Muscle layer of duodenum (tissue), 2 donors: Measurements from ENCODE around the gene SLC9C2.
"Not testable (repeated sequence)": the region's sequence is repeated elsewhere in the genome, so short reads cannot be mapped to it uniquely, and the experiment has no call there.

Source experiments
- H3K27ac ChIP-seq: one replicate; pipeline ENCODE4 v1.7.0; 2013; ENCODE audit warnings: mild to moderate bottlenecking, low read length
- H3K27me3 ChIP-seq: one replicate; pipeline ENCODE4 v1.7.0; 2013; ENCODE audit warnings: low read depth, mild to moderate bottlenecking, control low read depth, low read length
- H3K36me3 ChIP-seq, 2 donors: one replicate each; pipeline ENCODE4 v1.7.0; 2013; ENCODE audit warnings: low read length in 2 of 2, control low read depth in 1 of 2, mild to moderate bottlenecking in 1 of 2; ENCODE audit not compliant: insufficient read depth in 2 of 2, control insufficient read depth in 1 of 2
- H3K4me1 ChIP-seq, 2 donors: one replicate each; pipeline ENCODE4 v1.7.0; 2013; ENCODE audit warnings: low read length in 2 of 2, mild to moderate bottlenecking in 2 of 2, control low read depth in 1 of 2, moderate library complexity in 1 of 2; ENCODE audit not compliant: insufficient read depth in 2 of 2, control insufficient read depth in 1 of 2
- H3K4me3 ChIP-seq, 2 donors: one replicate each; pipeline ENCODE4 v1.7.0; 2013; ENCODE audit warnings: low read length in 2 of 2, low read depth in 1 of 2, mild to moderate bottlenecking in 1 of 2
- H3K9me3 ChIP-seq, 2 donors: one replicate each; pipeline ENCODE4 v1.7.0; 2013; ENCODE audit warnings: low read length in 2 of 2, control low read depth in 1 of 2, mild to moderate bottlenecking in 1 of 2; ENCODE audit not compliant: control insufficient read depth in 1 of 2
- donor health status: healthy.

Gene SLC9C2

GRCh38 chr1:173478094-173478674 lies 124.7 kb downstream of the SLC9C2 start:
- H3K27me3 ChIP-seq, result no peaks in the 10 kb centered on the region
- peak overlapping the region; percentile 88 for H3K27ac ChIP-seq
- H3K4me3 ChIP-seq, result peak overlapping the region; percentile 83 to 85
- peaks cover 22 to 24% of the 10 kb centered on the region in 2 donors for H3K36me3 ChIP-seq
- no peaks in the 10 kb centered on the region for H3K9me3 ChIP-seq
- H3K4me1 ChIP-seq, result peaks cover 32 to 47% of the 10 kb centered on the region in 2 donors

- Histone ChIP-seq H3K36me3 (peaks cover 16 to 17% of the 10 kb centered on the region in 2 donors), H3K4me1 (peaks cover 32 to 47% of the 10 kb centered on the region in 2 donors), H3K4me3 (peak within 1 kb of the TSS; percentile 83 to 85), H3K9me3 (no peaks in the 10 kb centered on the region), H3K27ac (peak within 1 kb of the TSS; percentile 88), H3K27me3 (no peaks in the 10 kb centered on the region)
These were observed 125.4 kb downstream of the SLC9C2 start, which contains the start of gene PRDX6 for GRCh38 chr1:173477286-173478093. TSS of gene PRDX6 (plus strand) at chr1:173477335. CDS start at chr1:173477398, 63 bp downstream.

GRCh38 chr1:173476665-173477285 lies 126.1 kb downstream of the SLC9C2 start:
- H3K4me1 ChIP-seq, result peaks cover 32 to 47% of the 10 kb centered on the region in 2 donors
- peaks cover 9 to 10% of the 10 kb centered on the region in 2 donors for H3K36me3 ChIP-seq
- peak overlapping the region; percentile 79 for H3K27ac ChIP-seq
- H3K9me3 ChIP-seq, result no peaks in the 10 kb centered on the region
- peak overlapping the region; percentile 78 to 85 for H3K4me3 ChIP-seq
- H3K27me3 ChIP-seq, result no peaks in the 10 kb centered on the region

- Histone ChIP-seq H3K4me3 (peak overlapping the region; percentile 75 to 78), H3K4me1 (peaks cover 32 to 47% of the 10 kb centered on the region in 2 donors), H3K27me3 (no peaks in the 10 kb centered on the region), H3K9me3 (no peaks in the 10 kb centered on the region), H3K36me3 (peaks cover 5 to 6% of the 10 kb centered on the region in 2 donors), H3K27ac (peak overlapping the region; percentile 79)
These were observed 126.6 kb downstream of the SLC9C2 start for GRCh38 chr1:173476197-173476664.

- peaks cover 0 to under 1% of the 10 kb centered on the region in 2 donors for H3K36me3 ChIP-seq
- H3K9me3 ChIP-seq, result no peaks in the 10 kb centered on the region
- peak overlapping the region; percentile 79 for H3K27ac ChIP-seq
- H3K4me3 ChIP-seq, result peak overlapping the region; percentile 75 to 78
- H3K4me1 ChIP-seq, result peaks cover 32 to 45% of the 10 kb centered on the region in 2 donors
- no peaks in the 10 kb centered on the region for H3K27me3 ChIP-seq
These were observed 127.2 kb downstream of the SLC9C2 start for GRCh38 chr1:173475564-173476196.

- not testable (repeated sequence) for H3K9me3 ChIP-seq, H3K27ac ChIP-seq, H3K36me3 ChIP-seq, H3K27me3 ChIP-seq
- peaks cover 27 to 38% of the 10 kb centered on the region in 2 donors for H3K4me1 ChIP-seq
- peak overlapping the region in 1 of 2 donors; percentile 22 for H3K4me3 ChIP-seq
These were observed 128.0 kb downstream of the SLC9C2 start for GRCh38 chr1:173474780-173475421.

- no peaks in the 10 kb centered on the region for H3K36me3 ChIP-seq
- no peaks in the 10 kb centered on the region for H3K27me3 ChIP-seq
- no peak overlapping the region for H3K4me3 ChIP-seq
- H3K4me1 ChIP-seq, result peaks cover 21 to 31% of the 10 kb centered on the region in 2 donors
- H3K27ac ChIP-seq, result no peak overlapping the region
- no peaks in the 10 kb centered on the region for H3K9me3 ChIP-seq
These were observed 128.6 kb downstream of the SLC9C2 start for GRCh38 chr1:173474097-173474779.

GRCh38 chr1:173473599-173474011 lies 129.3 kb downstream of the SLC9C2 start:
- no peaks in the 10 kb centered on the region for H3K27me3 ChIP-seq
- H3K27ac ChIP-seq, result no peak overlapping the region
- peaks cover 14 to 25% of the 10 kb centered on the region in 2 donors for H3K4me1 ChIP-seq
- no peaks in the 10 kb centered on the region for H3K36me3 ChIP-seq
- H3K9me3 ChIP-seq, result no peaks in the 10 kb centered on the region
- H3K4me3 ChIP-seq, result no peak overlapping the region

- no peak overlapping the region for H3K4me3 ChIP-seq
- no peaks in the 10 kb centered on the region for H3K36me3 ChIP-seq
- H3K9me3 ChIP-seq, result no peaks in the 10 kb centered on the region
These were observed 132.3 kb downstream of the SLC9C2 start for GRCh38 chr1:173470608-173471007.

GRCh38 chr1:173469656-173470055 lies 133.2 kb downstream of the SLC9C2 start:
- Histone ChIP-seq H3K4me1 (peaks cover 0 to 8% of the 10 kb centered on the region in 2 donors), H3K27ac (no peak overlapping the region), H3K36me3 (no peaks in the 10 kb centered on the region), H3K4me3 (no peak overlapping the region), H3K9me3 (no peaks in the 10 kb centered on the region), H3K27me3 (no peaks in the 10 kb centered on the region)

More at GRCh38 chr1:173470608-173471007, 132.3 kb downstream of the SLC9C2 start:
- Histone ChIP-seq H3K4me1 (peaks cover 4 to 13% of the 10 kb centered on the region in 2 donors), H3K27me3 (no peaks in the 10 kb centered on the region), H3K27ac (no peak overlapping the region)
